H1 (cell line): ENCODE measurements around the gene BMPR1A. TPM values are rescaled to one million over a fixed set of nuclear protein-coding genes. Genes with fewer than 3 reads are reported as not detected.

Source experiments
- CTCF ChIA-PET: fragments of 300-600 bp; sonication (Branson Sonifier 250); formaldehyde crosslinking; loops from one replicate; lab custom pipeline; 2021; ENCODE audit not compliant: partially characterized antibody; lab: Charles Lee
- POLR2A ChIA-PET: fragments of 300-600 bp; sonication (Branson Sonifier 250); formaldehyde crosslinking; loops from one replicate; lab custom pipeline; 2021; ENCODE audit warnings: inconsistent platforms; ENCODE audit not compliant: partially characterized antibody; lab: Charles Lee
- DNase-seq, 2 experiments: peaks; one replicate each; pipeline versions ENCODE4 v3.0.0 to v3.0.0-alpha.2; 2010 to 2022; ENCODE audit warnings: low spot score in 2 of 2, low read depth in 1 of 2, mixed read lengths in 1 of 2
- FAIRE-seq: peaks from 2 replicates; lab custom pipeline; 2011; peaks lifted over from hg19 to GRCh38; lab: Jason Lieb, UNC
- H2AFZ ChIP-seq: 2 replicates; pipeline ENCODE4 v1.8.1; 2012; ENCODE audit warnings: low read length, inconsistent platforms
- H2AK5ac ChIP-seq: 2 replicates; pipeline ENCODE4 v1.6.1; 2013; ENCODE audit warnings: low read depth, low read length
- H2BK120ac ChIP-seq: replicated peaks from 2 replicates; pipeline ENCODE3; 2013; ENCODE audit warnings: low read depth, low read length, inconsistent platforms
- H2BK12ac ChIP-seq: 2 replicates; pipeline ENCODE4 v1.6.1; 2013; ENCODE audit warnings: low read depth, low read length
- H2BK15ac ChIP-seq: 2 replicates; pipeline ENCODE4 v1.6.1; 2013; ENCODE audit warnings: low read length
- H2BK20ac ChIP-seq: 2 replicates; pipeline ENCODE4 v1.6.1; 2013; ENCODE audit warnings: low read length
- H2BK5ac ChIP-seq: 2 replicates; pipeline ENCODE4 v1.6.1; 2013; ENCODE audit warnings: low read depth, low read length
- H3K14ac ChIP-seq: 2 replicates; pipeline ENCODE4 v1.6.1; 2013; ENCODE audit warnings: inconsistent platforms; ENCODE audit not compliant: insufficient read length
- H3K18ac ChIP-seq: 2 replicates; pipeline ENCODE4 v1.6.1; 2013; ENCODE audit warnings: low read length; ENCODE audit errors: extremely low read depth
- H3K23ac ChIP-seq: 2 replicates; pipeline ENCODE4 v1.6.1; 2013; ENCODE audit warnings: inconsistent platforms; ENCODE audit not compliant: insufficient read length
- H3K23me2 ChIP-seq: 2 replicates; pipeline ENCODE4 v1.6.1; 2013; ENCODE audit warnings: low read depth, low read length
- H3K27ac ChIP-seq: 2 replicates; pipeline ENCODE4 v1.6.1; 2011; ENCODE audit warnings: low read depth, low read length, inconsistent platforms
- H3K27me3 ChIP-seq, 4 experiments: replicated peaks in 1 of 4; 1 replicate in 1 of 4; 2 replicates in 3 of 4; pipeline versions ENCODE4 v1.6.1 to v1.8.1; 2011 to 2013; ENCODE audit warnings: low read length in 3 of 4, mild to moderate bottlenecking in 3 of 4, inconsistent platforms in 2 of 4, mixed read lengths in 2 of 4, moderate library complexity in 1 of 4; ENCODE audit not compliant: control insufficient read depth in 3 of 4, insufficient read depth in 3 of 4; ENCODE audit errors: extremely low read depth in 1 of 4
- H3K36me3 ChIP-seq, 4 experiments: 2 replicates each; pipeline versions ENCODE4 v1.6.1 to v1.8.1; 2011 to 2013; ENCODE audit warnings: mild to moderate bottlenecking in 4 of 4, low read length in 3 of 4, moderate library complexity in 2 of 4, control low read depth in 1 of 4, inconsistent platforms in 1 of 4; ENCODE audit not compliant: insufficient read depth in 4 of 4, control insufficient read depth in 2 of 4
- H3K4ac ChIP-seq: replicated peaks from 2 replicates; pipeline ENCODE3; 2013; ENCODE audit warnings: low read length, low read depth, mixed read lengths, inconsistent platforms; ENCODE audit not compliant: insufficient read length
- H3K4me1 ChIP-seq, 4 experiments: replicated peaks in 1 of 4; 1 replicate in 1 of 4; 2 replicates in 3 of 4; pipeline versions ENCODE4 v1.6.1 to v1.8.1; 2011 to 2013; ENCODE audit warnings: low read length in 3 of 4, inconsistent platforms in 2 of 4, mixed read lengths in 1 of 4; ENCODE audit not compliant: insufficient read depth in 4 of 4, control insufficient read depth in 3 of 4
- H3K4me2 ChIP-seq, 2 experiments: 2 replicates each; pipeline versions ENCODE4 v1.6.1 to v1.8.1; 2011 to 2013; ENCODE audit warnings: low read depth in 2 of 2, low read length in 2 of 2, control low read depth in 1 of 2, inconsistent platforms in 1 of 2, mild to moderate bottlenecking in 1 of 2; ENCODE audit not compliant: insufficient read depth in 1 of 2
- H3K4me3 ChIP-seq, 4 experiments: fragments of 200-600, 300-600 bp in 1 of 4; sonication (generic), shearing (Covaris generic), sonication (Bioruptor Twin) in 1 of 4; 2 replicates each; pipeline versions ENCODE4 v1.5.1 to v1.8.1; 2011 to 2016; ENCODE audit warnings: low read length in 4 of 4, low read depth in 3 of 4, control low read depth in 2 of 4, inconsistent platforms in 2 of 4, mild to moderate bottlenecking in 2 of 4, mixed read lengths in 1 of 4, moderate library complexity in 1 of 4; ENCODE audit not compliant: insufficient read depth in 2 of 4; ENCODE audit errors: extremely low read depth in 1 of 4
- H3K56ac ChIP-seq: replicated peaks from 2 replicates; pipeline ENCODE3; 2013; ENCODE audit warnings: low read depth, mild to moderate bottlenecking, mixed read lengths, low read length, inconsistent platforms; ENCODE audit not compliant: insufficient read length
- H3K79me1 ChIP-seq: 2 replicates; pipeline ENCODE4 v1.6.1; 2013; ENCODE audit warnings: low read depth, low read length, control low read depth
- H3K79me2 ChIP-seq, 2 experiments: 2 replicates each; pipeline versions ENCODE4 v1.6.1 to v1.8.1; 2012 to 2013; ENCODE audit warnings: low read length in 2 of 2, mild to moderate bottlenecking in 2 of 2, inconsistent platforms in 1 of 2; ENCODE audit not compliant: insufficient read depth in 2 of 2, control insufficient read depth in 1 of 2
- H3K9ac ChIP-seq, 4 experiments: replicated peaks in 1 of 4; 1 replicate in 1 of 4; 2 replicates in 3 of 4; pipeline versions ENCODE4 v1.6.1 to v1.8.1; 2011 to 2013; ENCODE audit warnings: low read depth in 3 of 4, low read length in 3 of 4, control low read depth in 2 of 4, mild to moderate bottlenecking in 2 of 4, moderate library complexity in 2 of 4, inconsistent platforms in 1 of 4; ENCODE audit errors: extremely low read depth in 1 of 4
- H3K9me3 ChIP-seq, 2 experiments: 2 replicates each; pipeline versions ENCODE4 v1.6.1 to v1.8.1; 2012 to 2013; ENCODE audit warnings: mild to moderate bottlenecking in 2 of 2, moderate library complexity in 2 of 2, control low read depth in 1 of 2, inconsistent platforms in 1 of 2, low read depth in 1 of 2, low read length in 1 of 2, mixed read lengths in 1 of 2; ENCODE audit not compliant: insufficient read depth in 2 of 2
- H4K20me1 ChIP-seq, 2 experiments: replicated peaks in 1 of 2; 2 replicates each; pipeline versions ENCODE3 to v1.8.1; 2011 to 2013; ENCODE audit warnings: inconsistent platforms in 2 of 2, low read length in 2 of 2, mild to moderate bottlenecking in 1 of 2; ENCODE audit not compliant: insufficient read depth in 2 of 2, control insufficient read depth in 1 of 2
- H4K5ac ChIP-seq: 2 replicates; pipeline ENCODE4 v1.6.1; 2013; ENCODE audit warnings: low read length, low read depth, mixed read lengths, inconsistent platforms; ENCODE audit not compliant: insufficient read length
- H4K8ac ChIP-seq: 2 replicates; pipeline ENCODE4 v1.8.0; 2013; ENCODE audit warnings: mild to moderate bottlenecking, moderate library complexity, low read length, inconsistent platforms; ENCODE audit not compliant: insufficient read depth; ENCODE audit errors: extremely low read depth
- H4K91ac ChIP-seq: replicated peaks from 2 replicates; pipeline ENCODE3; 2013; ENCODE audit warnings: low read length, mixed read lengths, inconsistent platforms; ENCODE audit not compliant: insufficient read length
- CEBPB ChIP-seq: IDR thresholded peaks from 2 replicates; pipeline ENCODE4 v1.6.1; 2012; ENCODE audit warnings: low read depth, low read length
- CREB1 ChIP-seq: IDR thresholded peaks from 2 replicates; pipeline ENCODE4 v1.6.1; 2012; ENCODE audit warnings: inconsistent platforms
- KDM4A ChIP-seq: IDR thresholded peaks from one replicate; pipeline ENCODE4 v1.7.1; 2012; ENCODE audit warnings: low read depth, mild to moderate bottlenecking, moderate library complexity, low read length, inconsistent platforms; ENCODE audit not compliant: severe bottlenecking
- WGBS, 2 experiments: shearing (Covaris generic) in 1 of 2; methylation state at CpG; one replicate each; pipeline versions ENCODE4 v1.1.6 to v1.1.7; 2013 to 2015; ENCODE audit warnings: low lambda C conversion rate in 2 of 2, mixed read lengths in 2 of 2, inconsistent platforms in 1 of 2, low coverage in 1 of 2, missing lambda C conversion rate in 1 of 2; ENCODE audit not compliant: insufficient replicate concordance in 2 of 2, insufficient coverage in 1 of 2, insufficient read length in 1 of 2; ENCODE audit errors: extremely low coverage in 1 of 2, missing lambda C conversion rate in 1 of 2; 5-methylcytosine and 5-hydroxymethylcytosine counted together
- polyA plus RNA-seq, 7 experiments: library from polyadenylated mRNA; depleted of rRNA in 3 of 7; stranded (reverse) in 5 of 7; unstranded in 2 of 7; fragments of >200 nt in 5 of 7; fragments of 200-250 nt in 2 of 7; gene quantifications; 1 replicate in 5 of 7; 2 replicates in 1 of 7; 4 replicates in 1 of 7; pipeline versions ENCODE4 v1.2.1 to v1.2.3, GENCODE V29; 2011 to 2013; ENCODE audit warnings: missing spikeins in 2 of 7, mixed read lengths in 2 of 7
- total RNA-seq: library from RNA; stranded (reverse); fragmentation: NEBNext Ultra II Directional; extraction: Animal tissue kit (Norgen Biotek cat#: 25700); gene quantifications from 2 replicates; pipeline ENCODE4 v1.2.1, GENCODE V29; 2021

Gene BMPR1A
- total and polyA plus RNA-seq, 2 of the 8 experiments (the other 6 are each of a cell fraction or from before 2014, with no cell fraction given) = 34.4 to 129 TPM

GRCh38 chr10:86749854-86750253 is 6.6 kb upstream of the BMPR1A start:
- peaks cover 0 to 10% (median 6%) of the 10 kb centered on the region in 4 experiments; a peak in 6 of 7 replicates for H3K4me1 ChIP-seq
- no peak overlapping the region for H3K27ac ChIP-seq
- peaks cover 3 to 5% of the 10 kb centered on the region in 2 experiments for H4K20me1 ChIP-seq
- H3K14ac ChIP-seq = no peak overlapping the region
- ChIA-PET CTCF (interaction anchor here (1.1 kb wide), 1 partner anchor 37 kb away, joined by 3 read pairs; no protein-coding TSS in a partner anchor), POLR2A (interaction anchor here (0.7 to 1.1 kb wide), 2 partner anchors 16 to 22 kb away, joined by 3 read pairs; no protein-coding TSS in a partner anchor)
- no peak overlapping the region for H3K18ac ChIP-seq
- H2BK15ac ChIP-seq = no peak overlapping the region
- no peak overlapping the region for H4K91ac ChIP-seq
- H3K4me3 ChIP-seq = no peak overlapping the region
- no peaks in the 10 kb centered on the region for H3K36me3 ChIP-seq
- no peak overlapping the region for H2AK5ac ChIP-seq
- peaks cover 5% of the 10 kb centered on the region; the same call in 1 of the 2 replicates for H3K79me1 ChIP-seq
- H3K4ac ChIP-seq = no peak overlapping the region
- H2BK20ac ChIP-seq = no peak overlapping the region
- FAIRE-seq (no peak), DNase-seq (no peak)
- WGBS, 2 experiments = 95% methylated on average over 9 of the region's 9 CpGs; no CpG with 5 or more reads in 1 of the 2 experiments
- H2BK5ac ChIP-seq = no peak overlapping the region; the same call in 1 of the 2 replicates
- no peak overlapping the region for H3K4me2 ChIP-seq
- no peaks in the 10 kb centered on the region for H3K27me3 ChIP-seq
- no peak overlapping the region for H2BK120ac ChIP-seq
- no peaks in the 10 kb centered on the region for H3K9me3 ChIP-seq
- H3K79me2 ChIP-seq = peaks cover 0 to 28% of the 10 kb centered on the region in 2 experiments; a peak in 3 of 4 replicates
- no peak overlapping the region for H3K56ac ChIP-seq
- H3K23me2 ChIP-seq = no peaks in the 10 kb centered on the region
- H2BK12ac ChIP-seq = no peak overlapping the region
- H3K23ac ChIP-seq = no peak overlapping the region
- TF ChIP-seq CEBPB (0 out of 2 replicates have a peak, but pooled peaks have one; percentile 14), KDM4A (no peak), CREB1 (no peak)
- no peak overlapping the region for H4K8ac ChIP-seq
- H3K9ac ChIP-seq = no peak overlapping the region
- H4K5ac ChIP-seq = no peak overlapping the region
- H2AFZ ChIP-seq = no peak overlapping the region
